ENCODE measurements around the gene MMP23B.
A peak's percentile ranks its signal among the peaks of the same experiment; 100 is the strongest.
"Not testable (repeated sequence)": the region's sequence is repeated elsewhere in the genome, so short reads cannot be mapped to it uniquely, and the experiment has no call there.

Gene MMP23B

GRCh38 chr1:1621173-1622009 is 10.6 kb upstream of the MMP23B start:
- no peak for DNase-seq

GRCh38 chr1:1622010-1622787 is 9.8 kb upstream of the MMP23B start:
- no peak for DNase-seq

- DNase-seq: no peak
These were observed 9.2 kb upstream of the MMP23B start for GRCh38 chr1:1622788-1623094.

- DNase-seq: no peak
These were observed 8.8 kb upstream of the MMP23B start for GRCh38 chr1:1623181-1623630.

DNA sequence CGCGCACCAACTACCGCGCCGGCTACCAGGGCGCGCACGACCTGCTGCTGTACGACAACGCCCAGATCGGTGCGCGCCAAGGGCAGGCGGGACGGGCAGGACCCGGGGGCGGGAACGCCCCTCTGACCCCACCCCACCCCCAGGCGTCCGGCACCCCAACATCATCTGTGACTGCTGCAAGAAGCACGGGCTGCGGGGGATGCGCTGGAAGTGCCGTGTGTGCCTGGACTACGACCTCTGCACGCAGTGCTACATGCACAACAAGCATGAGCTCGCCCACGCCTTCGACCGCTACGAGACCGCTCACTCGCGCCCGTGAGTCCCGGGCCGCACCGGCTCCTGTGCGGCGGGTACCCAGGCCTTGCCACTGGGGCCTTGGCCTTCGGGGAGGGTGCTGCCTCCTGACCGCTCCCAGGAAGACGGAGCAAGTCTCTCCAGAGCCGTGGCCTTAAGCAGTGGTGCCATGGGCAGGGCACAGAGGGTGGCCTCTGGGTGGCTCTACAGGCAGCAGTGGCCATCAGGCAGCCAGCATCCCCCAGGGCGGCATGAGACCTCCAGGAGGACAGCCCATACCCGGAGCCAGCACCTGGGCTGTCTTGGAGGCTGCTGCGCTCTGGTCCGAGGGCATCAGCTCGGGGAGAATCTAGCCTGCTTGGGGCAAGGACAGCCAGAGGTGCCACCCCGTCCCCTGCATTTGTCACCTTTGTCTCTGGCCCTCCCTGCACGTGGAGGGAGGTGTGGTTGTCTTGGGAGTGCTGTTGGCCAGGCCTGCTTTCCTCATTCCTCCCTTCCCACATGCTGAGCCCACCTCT is 8.1 kb upstream of the MMP23B start:
- DNase-seq: no peak

DNA sequence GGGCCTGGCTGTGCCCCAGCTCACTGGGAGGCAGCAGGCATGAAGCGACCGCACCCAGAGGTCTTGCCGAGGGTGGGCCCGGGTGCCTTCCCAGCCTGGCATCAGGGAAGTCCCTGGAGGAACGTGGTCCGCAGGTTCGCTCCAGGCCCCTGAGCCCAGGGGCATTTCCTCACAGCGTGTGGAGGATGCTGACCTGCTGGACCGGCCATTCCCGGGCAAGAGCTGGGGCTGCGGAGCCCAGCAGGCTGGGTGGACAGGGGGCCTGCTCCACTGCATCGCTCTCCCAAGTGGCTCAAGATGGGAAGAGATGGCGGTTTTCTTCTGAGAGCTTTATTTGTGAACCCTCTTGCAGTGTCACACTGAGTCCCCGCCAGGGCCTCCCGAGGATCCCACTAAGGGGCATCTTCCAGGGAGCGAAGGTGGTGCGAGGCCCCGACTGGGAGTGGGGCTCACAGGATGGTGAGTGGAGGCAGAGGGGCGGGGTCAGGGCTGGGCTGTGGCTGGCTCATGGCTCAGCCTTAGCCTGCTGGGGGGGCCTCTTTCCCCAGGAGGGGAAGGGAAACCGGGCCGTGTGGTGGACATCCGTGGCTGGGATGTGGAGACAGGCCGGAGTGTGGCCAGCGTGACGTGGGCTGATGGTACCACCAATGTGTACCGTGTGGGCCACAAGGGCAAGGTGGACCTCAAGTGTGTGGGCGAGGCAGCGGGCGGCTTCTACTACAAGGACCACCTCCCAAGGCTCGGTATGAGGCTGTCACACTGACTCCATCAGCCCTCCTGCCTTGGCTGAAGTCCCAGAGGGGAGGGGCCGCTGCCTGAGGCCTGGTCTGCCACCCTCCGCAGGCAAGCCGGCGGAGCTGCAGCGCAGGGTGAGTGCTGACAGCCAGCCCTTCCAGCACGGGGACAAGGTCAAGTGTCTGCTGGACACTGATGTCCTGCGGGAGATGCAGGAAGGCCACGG is 7.2 kb upstream of the MMP23B start:
- peak; percentile 8 for DNase-seq

DNA sequence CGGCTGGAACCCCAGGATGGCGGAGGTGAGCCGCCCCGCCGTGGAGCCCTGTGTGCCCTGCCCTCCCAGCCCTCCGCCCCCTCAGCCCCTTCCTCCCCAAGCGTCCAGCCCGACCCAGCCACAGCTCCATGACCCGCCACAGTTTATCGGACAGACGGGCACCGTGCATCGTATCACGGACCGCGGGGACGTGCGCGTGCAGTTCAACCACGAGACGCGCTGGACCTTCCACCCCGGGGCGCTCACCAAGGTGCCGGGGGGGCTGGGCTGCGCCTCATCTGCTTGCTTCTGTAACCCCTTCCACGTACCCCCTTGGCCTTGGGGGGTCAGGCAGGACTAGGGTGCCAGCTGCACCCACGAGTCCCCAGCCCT is 6.6 kb upstream of the MMP23B start:
- DNase-seq: no peak

DNA sequence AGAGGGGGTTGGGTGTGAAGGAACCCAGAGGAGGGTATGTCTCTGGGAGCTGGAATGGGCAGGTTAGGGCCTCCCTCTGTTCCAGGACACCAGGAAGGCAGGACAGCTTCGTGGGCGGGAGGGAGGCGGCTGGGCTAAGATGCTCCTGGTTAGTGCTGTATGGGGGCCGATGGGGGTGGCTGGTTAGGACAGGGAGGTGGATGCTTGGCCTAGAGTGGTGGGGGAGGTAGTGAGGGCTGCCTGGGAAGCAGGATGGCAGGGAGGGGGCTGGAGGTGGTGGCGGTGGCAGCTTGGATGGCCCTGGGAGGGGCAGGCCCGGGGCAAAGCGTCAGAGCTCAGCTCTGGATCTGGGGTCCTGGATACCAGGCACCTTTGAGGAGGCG is 6.2 kb upstream of the MMP23B start:
- no peak for DNase-seq

- DNase-seq: no peak
These were observed 5.5 kb upstream of the MMP23B start for GRCh38 chr1:1626207-1627141.

DNA sequence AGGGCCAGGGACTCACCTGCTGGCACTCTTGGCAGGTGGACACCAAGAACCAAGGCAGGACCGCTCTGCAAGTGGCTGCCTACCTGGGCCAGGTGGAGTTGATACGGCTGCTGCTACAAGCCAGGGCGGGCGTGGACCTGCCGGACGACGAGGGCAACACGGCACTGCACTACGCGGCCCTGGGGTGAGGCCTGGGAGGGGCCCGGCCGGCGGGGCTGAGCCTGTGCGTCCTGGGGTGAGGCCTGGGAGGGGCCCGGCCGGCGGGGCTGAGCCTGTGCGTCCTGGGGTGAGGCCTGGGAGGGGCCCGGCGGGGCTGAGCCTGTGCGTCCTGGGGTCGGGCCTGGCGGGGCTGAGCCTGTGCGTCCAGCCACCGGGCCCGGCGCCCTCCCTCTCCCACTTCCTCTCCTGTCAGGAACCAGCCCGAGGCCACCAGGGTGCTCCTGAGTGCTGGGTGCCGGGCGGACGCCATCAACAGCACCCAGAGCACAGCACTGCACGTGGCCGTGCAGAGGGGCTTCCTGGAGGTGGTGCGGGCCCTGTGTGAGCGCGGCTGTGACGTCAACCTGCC is 4.6 kb upstream of the MMP23B start:
- DNase-seq: no peak

DNA sequence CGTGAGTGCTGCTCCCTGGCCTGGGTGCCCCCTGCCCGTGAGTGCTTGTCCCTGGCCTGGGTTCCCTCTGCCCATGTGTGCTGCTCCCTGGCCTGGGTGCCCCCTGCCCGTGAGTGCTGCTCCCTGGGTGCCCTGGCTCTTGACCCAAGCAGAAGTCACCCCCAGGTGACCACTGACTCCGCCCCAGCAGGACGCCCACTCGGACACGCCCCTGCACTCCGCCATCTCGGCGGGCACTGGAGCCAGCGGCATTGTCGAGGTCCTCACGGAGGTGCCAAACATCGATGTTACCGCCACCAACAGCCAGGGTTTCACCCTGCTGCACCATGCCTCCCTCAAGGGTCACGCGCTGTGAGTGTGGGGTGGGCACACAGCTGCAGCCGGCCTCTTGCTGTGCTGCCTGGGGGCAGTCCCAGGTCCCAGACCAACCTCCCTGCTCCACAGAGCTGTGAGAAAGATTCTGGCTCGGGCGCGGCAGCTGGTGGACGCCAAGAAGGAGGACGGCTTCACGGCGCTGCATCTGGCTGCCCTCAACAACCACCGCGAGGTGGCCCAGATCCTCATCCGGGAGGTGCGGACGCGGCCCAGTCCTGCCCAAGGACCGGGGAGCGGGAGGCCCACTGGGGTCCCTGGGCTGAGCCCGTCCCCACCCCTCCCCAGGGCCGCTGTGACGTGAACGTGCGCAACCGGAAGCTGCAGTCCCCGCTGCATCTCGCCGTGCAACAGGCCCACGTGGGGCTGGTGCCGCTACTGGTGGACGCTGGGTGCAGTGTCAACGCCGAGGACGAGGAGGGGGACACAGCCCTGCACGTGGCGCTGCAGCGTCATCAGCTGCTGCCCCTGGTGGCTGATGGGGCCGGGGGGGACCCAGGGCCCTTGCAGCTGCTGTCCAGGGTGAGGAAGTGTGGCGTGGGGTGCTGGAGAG is 3.9 kb upstream of the MMP23B start:
- DNase-seq: no peak

DNA sequence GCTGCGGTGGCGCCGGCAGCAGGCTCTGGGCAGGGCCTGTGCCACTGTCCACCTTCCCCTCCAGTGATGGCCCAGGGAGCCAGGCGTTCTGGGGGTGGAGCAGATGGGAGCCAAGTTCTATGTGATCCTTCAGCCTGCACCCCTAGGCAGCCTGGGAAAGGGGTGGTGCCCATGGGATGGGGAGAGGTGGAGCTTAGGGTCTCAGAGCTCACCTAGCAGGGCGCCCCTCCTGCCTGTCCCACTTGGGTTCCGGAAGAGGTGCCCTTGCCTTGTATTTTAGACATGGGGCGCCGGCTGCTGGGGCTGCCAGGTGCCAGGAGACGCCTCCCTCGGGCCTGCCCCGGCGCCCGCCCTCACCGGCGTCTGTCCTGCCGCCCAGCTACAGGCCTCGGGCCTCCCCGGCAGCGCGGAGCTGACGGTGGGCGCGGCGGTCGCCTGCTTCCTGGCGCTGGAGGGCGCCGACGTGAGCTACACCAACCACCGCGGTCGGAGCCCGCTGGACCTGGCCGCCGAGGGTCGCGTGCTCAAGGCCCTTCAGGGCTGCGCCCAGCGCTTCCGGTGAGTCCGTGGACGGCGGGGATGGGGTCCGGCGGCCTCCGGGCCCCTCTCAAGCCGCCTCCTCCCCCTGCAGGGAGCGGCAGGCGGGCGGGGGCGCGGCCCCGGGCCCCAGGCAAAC is 3.1 kb upstream of the MMP23B start:
- peak; percentile 43 for DNase-seq

DNA sequence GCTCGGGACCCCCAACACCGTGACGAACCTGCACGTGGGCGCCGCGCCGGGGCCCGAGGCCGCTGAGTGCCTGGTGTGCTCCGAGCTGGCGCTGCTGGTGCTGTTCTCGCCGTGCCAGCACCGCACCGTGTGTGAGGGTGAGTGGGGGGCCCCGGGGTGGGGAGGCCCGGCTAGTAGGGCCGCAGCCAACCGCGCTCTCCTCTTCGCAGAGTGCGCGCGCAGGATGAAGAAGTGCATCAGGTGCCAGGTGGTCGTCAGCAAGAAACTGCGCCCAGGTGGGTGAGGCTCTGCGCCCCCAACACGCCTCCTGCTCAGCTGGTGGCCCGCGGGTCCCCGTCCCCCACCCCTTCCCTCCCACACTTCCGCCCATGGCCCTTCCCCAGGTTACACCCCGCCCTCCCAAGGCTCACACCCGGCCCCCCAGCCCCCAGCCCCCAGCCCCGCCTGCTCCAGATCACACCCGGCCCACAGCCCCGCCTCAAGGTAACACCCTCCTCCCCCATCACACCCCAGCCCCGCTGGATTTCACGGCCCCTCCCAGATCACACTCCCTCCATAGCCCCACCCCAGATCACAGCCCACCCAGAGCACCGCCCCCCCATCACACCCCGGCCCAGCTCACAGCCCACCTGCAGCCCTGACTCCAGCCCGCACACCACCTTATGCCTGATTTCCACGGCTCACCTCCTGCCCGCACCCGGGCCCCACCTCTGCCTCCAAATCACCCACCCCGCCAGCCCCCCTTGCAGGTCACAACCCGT is 2.4 kb upstream of the MMP23B start:
- no peak for DNase-seq

GRCh38 chr1:1630191-1630964 is 1.6 kb upstream of the MMP23B start:
- DNase-seq: peak; percentile 93

GRCh38 chr1:1630965-1631781 is 800 bp upstream of the MMP23B start:
- DNase-seq: peak; percentile 9

GRCh38 chr1:1633409-1633808 is 1.4 kb downstream of the MMP23B start:
- not testable (repeated sequence) for DNase-seq

DNA sequence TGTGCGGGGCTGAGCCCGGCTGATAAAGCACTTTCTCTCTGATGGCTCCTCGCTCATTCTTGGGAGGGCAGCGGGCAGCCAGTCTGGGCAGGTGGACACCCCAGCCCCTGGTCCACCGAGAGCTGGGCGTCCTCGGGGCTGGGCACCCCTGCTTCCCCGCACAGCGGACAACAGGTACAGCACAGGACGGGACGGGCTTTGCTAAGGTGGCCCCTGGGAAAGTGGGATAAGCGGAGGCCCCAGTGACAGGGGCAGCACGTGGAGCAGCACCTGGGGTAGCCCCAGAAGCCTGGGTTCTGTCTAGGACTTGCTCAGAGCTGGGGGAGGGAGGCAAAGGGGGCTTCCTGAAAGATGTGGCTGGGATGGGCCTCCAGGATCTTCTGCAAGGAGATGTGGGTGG is 2.6 kb downstream of the MMP23B start:
- not testable (repeated sequence) for DNase-seq

Measured in NCI-H2171 (cell line).